HEK293 (cell line): ENCODE results near the gene MRPL23.

Experiments used
- CTCF ChIP-seq: fragments of 450-650 bp; formaldehyde crosslinking; IDR thresholded peaks from 2 replicates; pipeline ENCODE4 v1.5.1; 2016; ENCODE audit warnings: missing biosample characterization, missing genetic modification characterization
- KLF10 ChIP-seq: fragments of 450-650 bp; IDR thresholded peaks from 2 replicates; pipeline ENCODE4 v1.5.1; 2018; ENCODE audit warnings: missing biosample characterization, mild to moderate bottlenecking, missing genetic modification characterization
- PRDM1 ChIP-seq: fragments of 450-650 bp; formaldehyde crosslinking; IDR thresholded peaks from 2 replicates; pipeline ENCODE4; 2016; ENCODE audit warnings: missing biosample characterization, missing genetic modification characterization
- ZBTB26 ChIP-seq: fragments of 450-650 bp; formaldehyde crosslinking; optimal IDR thresholded peaks from 2 replicates; pipeline ENCODE3; 2016; ENCODE audit warnings: missing biosample characterization, mild to moderate bottlenecking, missing genetic modification characterization
- ZNF133 ChIP-seq: fragments of 450-650 bp; formaldehyde crosslinking; IDR thresholded peaks from 2 replicates; pipeline ENCODE4 v1.5.1; 2016; ENCODE audit warnings: missing biosample characterization, missing genetic modification characterization
- ZNF184 ChIP-seq: fragments of 450-650 bp; IDR thresholded peaks from 2 replicates; pipeline ENCODE4 v1.5.1; 2018; ENCODE audit warnings: missing biosample characterization, mild to moderate bottlenecking, missing genetic modification characterization
- ZNF350 ChIP-seq: fragments of 450-650 bp; formaldehyde crosslinking; IDR thresholded peaks from 2 replicates; pipeline ENCODE4 v1.5.0; 2017; ENCODE audit warnings: missing biosample characterization, mild to moderate bottlenecking, missing genetic modification characterization
- ZNF398 ChIP-seq: fragments of 450-650 bp; formaldehyde crosslinking; IDR thresholded peaks from 2 replicates; pipeline ENCODE4 v1.5.1; 2017; ENCODE audit warnings: missing biosample characterization, missing genetic modification characterization
- ZNF404 ChIP-seq: fragments of 450-650 bp; formaldehyde crosslinking; IDR thresholded peaks from 2 replicates; pipeline ENCODE4 v1.5.1; 2017; ENCODE audit warnings: missing biosample characterization, missing genetic modification characterization
- ZNF701 ChIP-seq: fragments of 450-650 bp; formaldehyde crosslinking; IDR thresholded peaks from 2 replicates; pipeline ENCODE4 v1.5.1; 2016; ENCODE audit warnings: missing biosample characterization, missing genetic modification characterization
- ZNF747 ChIP-seq: fragments of 450-650 bp; formaldehyde crosslinking; IDR thresholded peaks from 2 replicates; pipeline ENCODE4 v1.5.1; 2016; ENCODE audit warnings: missing biosample characterization, missing genetic modification characterization
- ZSCAN23 ChIP-seq: fragments of 450-650 bp; formaldehyde crosslinking; IDR thresholded peaks from 2 replicates; pipeline ENCODE4 v1.5.1; 2016; ENCODE audit warnings: missing biosample characterization, missing genetic modification characterization
- TF ChIP-seq, protein P1 (sequence below): fragments of 450-650 bp; formaldehyde crosslinking; IDR thresholded peaks from 2 replicates; pipeline ENCODE4 v1.5.1; 2016; ENCODE audit warnings: missing biosample characterization, missing genetic modification characterization

- no peak for TF ChIP-seq CTCF
- no peak for TF ChIP-seq ZNF350 (tag by site-specific recombination)
- no peak for TF ChIP-seq ZNF398 (tag by site-specific recombination)
- no peak for TF ChIP-seq ZNF404 (tag by site-specific recombination)
- no peak for TF ChIP-seq ZNF184
- TF ChIP-seq, protein P1, sequence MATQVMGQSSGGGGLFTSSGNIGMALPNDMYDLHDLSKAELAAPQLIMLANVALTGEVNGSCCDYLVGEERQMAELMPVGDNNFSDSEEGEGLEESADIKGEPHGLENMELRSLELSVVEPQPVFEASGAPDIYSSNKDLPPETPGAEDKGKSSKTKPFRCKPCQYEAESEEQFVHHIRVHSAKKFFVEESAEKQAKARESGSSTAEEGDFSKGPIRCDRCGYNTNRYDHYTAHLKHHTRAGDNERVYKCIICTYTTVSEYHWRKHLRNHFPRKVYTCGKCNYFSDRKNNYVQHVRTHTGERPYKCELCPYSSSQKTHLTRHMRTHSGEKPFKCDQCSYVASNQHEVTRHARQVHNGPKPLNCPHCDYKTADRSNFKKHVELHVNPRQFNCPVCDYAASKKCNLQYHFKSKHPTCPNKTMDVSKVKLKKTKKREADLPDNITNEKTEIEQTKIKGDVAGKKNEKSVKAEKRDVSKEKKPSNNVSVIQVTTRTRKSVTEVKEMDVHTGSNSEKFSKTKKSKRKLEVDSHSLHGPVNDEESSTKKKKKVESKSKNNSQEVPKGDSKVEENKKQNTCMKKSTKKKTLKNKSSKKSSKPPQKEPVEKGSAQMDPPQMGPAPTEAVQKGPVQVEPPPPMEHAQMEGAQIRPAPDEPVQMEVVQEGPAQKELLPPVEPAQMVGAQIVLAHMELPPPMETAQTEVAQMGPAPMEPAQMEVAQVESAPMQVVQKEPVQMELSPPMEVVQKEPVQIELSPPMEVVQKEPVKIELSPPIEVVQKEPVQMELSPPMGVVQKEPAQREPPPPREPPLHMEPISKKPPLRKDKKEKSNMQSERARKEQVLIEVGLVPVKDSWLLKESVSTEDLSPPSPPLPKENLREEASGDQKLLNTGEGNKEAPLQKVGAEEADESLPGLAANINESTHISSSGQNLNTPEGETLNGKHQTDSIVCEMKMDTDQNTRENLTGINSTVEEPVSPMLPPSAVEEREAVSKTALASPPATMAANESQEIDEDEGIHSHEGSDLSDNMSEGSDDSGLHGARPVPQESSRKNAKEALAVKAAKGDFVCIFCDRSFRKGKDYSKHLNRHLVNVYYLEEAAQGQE (tag by site-specific recombination) = no peak
- TF ChIP-seq KLF10 = no peak
- no peak for TF ChIP-seq ZNF701
- no peak for TF ChIP-seq ZNF747 (tag by site-specific recombination)
- TF ChIP-seq PRDM1 = no peak
- TF ChIP-seq ZBTB26 (tag by site-specific recombination) = no peak
- no peak for TF ChIP-seq ZSCAN23 (tag by site-specific recombination)
- TF ChIP-seq ZNF133 (tag by site-specific recombination) = no peak
These were observed 55.7 kb downstream of the MRPL23 start for GRCh38 chr11:2002807-2003206.
